Suprapubic skin (tissue), 4 donors: ENCODE data around the gene EED. TPM values are rescaled to one million over a fixed set of nuclear protein-coding genes. Genes with fewer than 3 reads are reported as not detected.

Experiments used
- DNase-seq, 2 donors: peaks; one replicate each; pipeline ENCODE4 v3.0.0-alpha.2; 2019; ENCODE audit warnings: low spot score in 2 of 2
- H3K27ac ChIP-seq: fragments of 200-600 bp; sonication (generic); one replicate; pipeline ENCODE4 v1.5.1; 2019
- H3K27me3 ChIP-seq: fragments of 200-600 bp; sonication (generic); one replicate; pipeline ENCODE4 v1.5.1; 2019
- H3K36me3 ChIP-seq: fragments of 200-600 bp; sonication (generic); one replicate; pipeline ENCODE4 v1.5.1; 2019
- H3K4me1 ChIP-seq: fragments of 200-600 bp; sonication (generic); one replicate; pipeline ENCODE4 v1.5.1; 2019
- H3K4me3 ChIP-seq: fragments of 200-600 bp; sonication (generic); one replicate; pipeline ENCODE4 v1.5.1; 2019; ENCODE audit warnings: mild to moderate bottlenecking
- H3K9me3 ChIP-seq: fragments of 200-600 bp; sonication (generic); one replicate; pipeline ENCODE4 v1.5.1; 2019
- EP300 ChIP-seq: sonication (generic); formaldehyde crosslinking; IDR thresholded peaks from one replicate; pipeline ENCODE4 v1.6.1; 2017; ENCODE audit warnings: antibody characterized with exemption
- POLR2A ChIP-seq, 2 donors: fragments of 450-650 bp; IDR thresholded peaks; one replicate each; pipeline ENCODE4 v1.6.1; 2017; ENCODE audit warnings: antibody characterized with exemption in 2 of 2, mild to moderate bottlenecking in 2 of 2, moderate library complexity in 2 of 2
- POLR2AphosphoS5 ChIP-seq, 3 donors: sonication (generic); formaldehyde crosslinking; IDR thresholded peaks; one replicate each; pipeline ENCODE4 v1.6.1; 2017; ENCODE audit warnings: antibody characterized with exemption in 3 of 3
- WGBS: methylation state at CpG from one replicate; pipeline ENCODE4 v1.1.5; 2018; 5-methylcytosine and 5-hydroxymethylcytosine counted together
- total RNA-seq, 4 donors: library from RNA; depleted of rRNA; stranded (reverse); fragments of >200 nt; gene quantifications; one replicate each; pipeline ENCODE4 v1.1.0, GENCODE V29; 2016
- TF ChIP-seq, protein P1 (sequence below), 2 donors: fragments of 200-600 bp in 1 of 2; fragments of 450-650 bp in 1 of 2; sonication (generic) in 1 of 2; IDR thresholded peaks; one replicate each; pipeline ENCODE4 v1.5.1; 2016 to 2019; ENCODE audit warnings: antibody characterized with exemption in 2 of 2, mild to moderate bottlenecking in 1 of 2, moderate library complexity in 1 of 2

The EED gene
- total RNA-seq, 4 donors from 2014 or later = 11.9 to 39.3 (median 15.1) TPM

DNA sequence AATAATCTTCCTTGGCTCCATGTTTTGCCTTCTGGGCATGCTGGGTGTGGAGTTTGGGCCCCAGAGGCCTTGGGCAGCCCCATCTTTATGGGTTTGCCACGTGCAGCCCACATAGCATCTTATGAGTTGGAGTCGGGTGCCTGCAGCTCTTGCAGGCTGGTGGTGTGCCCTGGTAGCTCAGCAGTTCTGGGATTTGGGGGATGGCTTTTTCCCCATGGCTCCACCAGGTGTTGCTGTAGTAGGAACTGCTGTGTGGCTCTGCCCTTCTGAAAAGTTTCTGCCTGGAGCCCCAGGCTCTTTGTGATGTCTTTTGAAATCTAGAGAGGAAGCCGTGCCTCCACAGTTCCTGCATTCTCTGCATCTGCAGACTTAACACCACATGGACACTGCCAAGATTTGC is 16.8 kb downstream of the EED start:
- Histone ChIP-seq H3K27me3 (no peaks in the 10 kb centered on the region), H3K4me1 (no peaks in the 10 kb centered on the region), H3K36me3 (peaks cover 69% of the 10 kb centered on the region), H3K27ac (no peak overlapping the region), H3K4me3 (no peak overlapping the region), H3K9me3 (no peaks in the 10 kb centered on the region)
- TF ChIP-seq POLR2AphosphoS5 (IDR thresholded peaks at IDR 0.05) = no peak
- TF ChIP-seq POLR2A (IDR thresholded peaks at IDR 0.05) = no peak
- TF ChIP-seq EP300 = no peak
- TF ChIP-seq, protein P1, sequence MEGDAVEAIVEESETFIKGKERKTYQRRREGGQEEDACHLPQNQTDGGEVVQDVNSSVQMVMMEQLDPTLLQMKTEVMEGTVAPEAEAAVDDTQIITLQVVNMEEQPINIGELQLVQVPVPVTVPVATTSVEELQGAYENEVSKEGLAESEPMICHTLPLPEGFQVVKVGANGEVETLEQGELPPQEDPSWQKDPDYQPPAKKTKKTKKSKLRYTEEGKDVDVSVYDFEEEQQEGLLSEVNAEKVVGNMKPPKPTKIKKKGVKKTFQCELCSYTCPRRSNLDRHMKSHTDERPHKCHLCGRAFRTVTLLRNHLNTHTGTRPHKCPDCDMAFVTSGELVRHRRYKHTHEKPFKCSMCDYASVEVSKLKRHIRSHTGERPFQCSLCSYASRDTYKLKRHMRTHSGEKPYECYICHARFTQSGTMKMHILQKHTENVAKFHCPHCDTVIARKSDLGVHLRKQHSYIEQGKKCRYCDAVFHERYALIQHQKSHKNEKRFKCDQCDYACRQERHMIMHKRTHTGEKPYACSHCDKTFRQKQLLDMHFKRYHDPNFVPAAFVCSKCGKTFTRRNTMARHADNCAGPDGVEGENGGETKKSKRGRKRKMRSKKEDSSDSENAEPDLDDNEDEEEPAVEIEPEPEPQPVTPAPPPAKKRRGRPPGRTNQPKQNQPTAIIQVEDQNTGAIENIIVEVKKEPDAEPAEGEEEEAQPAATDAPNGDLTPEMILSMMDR (IDR thresholded peaks at IDR 0.05) = no peak
- 88% methylated on average over 2 of the region's 3 CpGs for WGBS
- DNase-seq = no peak

DNA sequence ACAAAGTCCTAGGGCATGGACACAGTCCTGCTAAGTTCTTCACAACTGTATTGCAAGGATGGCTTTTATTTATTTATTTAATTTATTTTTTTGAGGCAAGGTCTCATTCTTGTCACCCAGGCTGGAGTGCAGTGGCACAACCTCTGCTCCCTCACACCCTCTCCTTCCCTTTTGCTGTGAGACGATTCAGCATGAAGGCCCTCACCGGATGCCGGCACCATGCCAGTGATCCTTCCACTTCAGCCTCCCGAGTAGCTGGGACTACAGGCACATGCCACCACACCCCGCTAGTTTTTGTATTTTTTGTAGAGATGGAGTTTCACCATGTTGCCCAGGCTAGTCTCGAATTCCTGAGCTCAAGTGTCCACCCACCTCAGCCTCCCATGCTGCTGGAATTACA is 17.8 kb downstream of the EED start:
- no peak for DNase-seq
- H3K4me3 ChIP-seq = no peak overlapping the region
- peaks cover 58% of the 10 kb centered on the region for H3K36me3 ChIP-seq
- no peaks in the 10 kb centered on the region for H3K27me3 ChIP-seq
- no peaks in the 10 kb centered on the region for H3K4me1 ChIP-seq
- WGBS = 97% methylated on average over 6 of the region's 6 CpGs
- no peak for TF ChIP-seq POLR2A (IDR thresholded peaks at IDR 0.05)
- TF ChIP-seq, protein P1 (IDR thresholded peaks at IDR 0.05) = no peak
- TF ChIP-seq EP300 = no peak
- no peak for TF ChIP-seq POLR2AphosphoS5 (IDR thresholded peaks at IDR 0.05)
- no peak overlapping the region for H3K27ac ChIP-seq
- no peaks in the 10 kb centered on the region for H3K9me3 ChIP-seq

- no peak for TF ChIP-seq EP300
- TF ChIP-seq, protein P1 (IDR thresholded peaks at IDR 0.05) = no peak
- no peak for TF ChIP-seq POLR2AphosphoS5 (IDR thresholded peaks at IDR 0.05)
- TF ChIP-seq POLR2A (IDR thresholded peaks at IDR 0.05) = no peak
- no peak for DNase-seq
- Histone ChIP-seq H3K27me3 (no peaks in the 10 kb centered on the region), H3K4me1 (no peaks in the 10 kb centered on the region), H3K9me3 (no peaks in the 10 kb centered on the region), H3K4me3 (no peak overlapping the region), H3K36me3 (peaks cover 49% of the 10 kb centered on the region), H3K27ac (no peak overlapping the region)
- 95% methylated on average over 2 of the region's 2 CpGs for WGBS
Observed at GRCh38 chr11:86264649-86265048, 20.1 kb downstream of the EED start.

GRCh38 chr11:86265194-86265593 is 20.6 kb downstream of the EED start:
- no peaks in the 10 kb centered on the region for H3K4me1 ChIP-seq
- H3K9me3 ChIP-seq = no peaks in the 10 kb centered on the region
- H3K36me3 ChIP-seq = peaks cover 44% of the 10 kb centered on the region
- no peak overlapping the region for H3K27ac ChIP-seq
- DNase-seq = no peak
- no peak overlapping the region for H3K4me3 ChIP-seq
- TF ChIP-seq POLR2A (IDR thresholded peaks at IDR 0.05) = no peak
- TF ChIP-seq, protein P1 (IDR thresholded peaks at IDR 0.05) = no peak
- no peak for TF ChIP-seq POLR2AphosphoS5 (IDR thresholded peaks at IDR 0.05)
- TF ChIP-seq EP300 = no peak
- H3K27me3 ChIP-seq = no peaks in the 10 kb centered on the region

DNA sequence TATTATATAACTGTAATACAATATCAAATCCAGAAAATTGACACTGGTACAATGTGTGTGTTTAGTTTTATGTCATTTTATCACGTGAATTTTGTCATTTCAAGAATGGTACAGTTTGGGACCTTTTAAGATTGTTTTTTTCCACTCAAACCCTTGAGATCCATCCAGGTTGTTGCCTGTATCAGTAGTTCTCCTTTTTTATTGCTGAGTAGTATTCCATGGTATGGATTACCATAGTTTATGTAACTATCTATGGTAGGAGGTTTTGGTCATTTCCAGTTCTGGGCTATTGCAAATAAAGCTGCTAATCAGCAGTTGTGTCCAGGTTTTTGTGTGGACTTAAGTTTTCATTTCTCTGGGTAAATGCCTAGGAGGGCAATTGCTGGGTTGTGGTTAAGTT is 25.1 kb downstream of the EED start:
- Histone ChIP-seq H3K4me3 (no peak overlapping the region), H3K27ac (no peak overlapping the region), H3K27me3 (no peaks in the 10 kb centered on the region), H3K9me3 (no peaks in the 10 kb centered on the region), H3K4me1 (no peaks in the 10 kb centered on the region), H3K36me3 (peaks cover 16% of the 10 kb centered on the region)
- TF ChIP-seq EP300 = no peak
- TF ChIP-seq, protein P1 (IDR thresholded peaks at IDR 0.05) = no peak
- no peak for TF ChIP-seq POLR2A (IDR thresholded peaks at IDR 0.05)
- no peak for TF ChIP-seq POLR2AphosphoS5 (IDR thresholded peaks at IDR 0.05)
- DNase-seq = no peak
- WGBS = 98% methylated on average over 1 of the region's 1 CpG
